Measurements from ENCODE around the gene ADAMTS2. TPM values are rescaled to one million over a fixed set of nuclear protein-coding genes. Genes with fewer than 3 reads are reported as not detected.

ADAMTS2 gene
- 10 to 100 TPM; 31.5 to 38.4 (median 34.1) TPM for total RNA-seq (2021; fragmentation: NEBNext Ultra II Directional; extraction: Animal tissue kit (Norgen Biotek cat#: 25700))
- long read RNA-seq, full-length matches to known transcripts = 11 of 29 reads
- long read RNA-seq, partial matches to known transcripts = 5 of 29 reads
- long read RNA-seq, other reads (novel, unspliced or antisense) = 13 of 29 reads

GRCh38 chr5:179345433-179346321 lies at the start of gene ADAMTS2:
Gene ADAMTS2 (minus strand): TSS chr5:179345461. CDS start chr5:179345328, 133 bp downstream.
- Mint-ChIP-seq H3K27ac (peak within 1 kb of the TSS; percentile 15; the same call in 1 of the 2 replicates), H3K27me3 (ENCODE audit: insufficient read depth) (peaks cover 5% of the 10 kb centered on the region), H3K4me3 (peak within 1 kb of the TSS; percentile 90), H3K9me3 (no peaks in the 10 kb centered on the region), H3K36me3 (ENCODE audit: low read depth) (peaks cover 7% of the 10 kb centered on the region; the same call in 1 of the 2 replicates), H3K4me1 (ENCODE audit: low read depth) (peaks cover 37% of the 10 kb centered on the region)
- no peak for TF ChIP-seq CTCF (IDR thresholded peaks at IDR 0.05)
- no peak for DNase-seq

GRCh38 chr5:179393078-179393477 lies 47.8 kb upstream of the ADAMTS2 start:
- Mint-ChIP-seq H3K4me1 (ENCODE audit: low read depth) (peaks cover 14% of the 10 kb centered on the region), H3K4me3 (peak overlapping the region; percentile 40; the same call in 1 of the 2 replicates), H3K27ac (peak overlapping the region; percentile 79), H3K36me3 (ENCODE audit: low read depth) (peaks cover 33% of the 10 kb centered on the region), H3K27me3 (ENCODE audit: insufficient read depth) (peaks cover 1% of the 10 kb centered on the region), H3K9me3 (peaks cover 53% of the 10 kb centered on the region)
- no peak for TF ChIP-seq CTCF (IDR thresholded peaks at IDR 0.05)
- DNase-seq = peak; percentile 91

- no peak overlapping the region for H3K4me3 Mint-ChIP-seq
Observed at GRCh38 chr5:179387151-179388110, 42.2 kb upstream of the ADAMTS2 start.

GRCh38 chr5:179385914-179386313 lies 40.7 kb upstream of the ADAMTS2 start:
- DNase-seq = no peak
- H3K4me3 Mint-ChIP-seq = no peak overlapping the region
- peaks cover 3% of the 10 kb centered on the region; the same call in 1 of the 2 replicates for H3K27me3 Mint-ChIP-seq (ENCODE audit: insufficient read depth)

More at GRCh38 chr5:179387151-179388110, 42.2 kb upstream of the ADAMTS2 start:
- H3K36me3 Mint-ChIP-seq (ENCODE audit: low read depth) = peaks cover 23% of the 10 kb centered on the region
- H3K27me3 Mint-ChIP-seq (ENCODE audit: insufficient read depth) = peaks cover 3% of the 10 kb centered on the region
- DNase-seq = no peak
- no peak overlapping the region for H3K27ac Mint-ChIP-seq
- TF ChIP-seq CTCF (IDR thresholded peaks at IDR 0.05) = no peak
- H3K9me3 Mint-ChIP-seq = peaks cover 35% of the 10 kb centered on the region
- peaks cover 14% of the 10 kb centered on the region for H3K4me1 Mint-ChIP-seq (ENCODE audit: low read depth)

More at GRCh38 chr5:179385914-179386313, 40.7 kb upstream of the ADAMTS2 start:
- H3K9me3 Mint-ChIP-seq = peaks cover 20% of the 10 kb centered on the region
- H3K36me3 Mint-ChIP-seq (ENCODE audit: low read depth) = peaks cover 22% of the 10 kb centered on the region
- no peak overlapping the region for H3K27ac Mint-ChIP-seq
- peaks cover 17% of the 10 kb centered on the region for H3K4me1 Mint-ChIP-seq (ENCODE audit: low read depth)
- no peak for TF ChIP-seq CTCF (IDR thresholded peaks at IDR 0.05)
